ENCODE data around the gene TBX21. TPM values are rescaled to one million over a fixed set of nuclear protein-coding genes. Genes with fewer than 3 reads are reported as not detected.

TBX21 gene, protein sequence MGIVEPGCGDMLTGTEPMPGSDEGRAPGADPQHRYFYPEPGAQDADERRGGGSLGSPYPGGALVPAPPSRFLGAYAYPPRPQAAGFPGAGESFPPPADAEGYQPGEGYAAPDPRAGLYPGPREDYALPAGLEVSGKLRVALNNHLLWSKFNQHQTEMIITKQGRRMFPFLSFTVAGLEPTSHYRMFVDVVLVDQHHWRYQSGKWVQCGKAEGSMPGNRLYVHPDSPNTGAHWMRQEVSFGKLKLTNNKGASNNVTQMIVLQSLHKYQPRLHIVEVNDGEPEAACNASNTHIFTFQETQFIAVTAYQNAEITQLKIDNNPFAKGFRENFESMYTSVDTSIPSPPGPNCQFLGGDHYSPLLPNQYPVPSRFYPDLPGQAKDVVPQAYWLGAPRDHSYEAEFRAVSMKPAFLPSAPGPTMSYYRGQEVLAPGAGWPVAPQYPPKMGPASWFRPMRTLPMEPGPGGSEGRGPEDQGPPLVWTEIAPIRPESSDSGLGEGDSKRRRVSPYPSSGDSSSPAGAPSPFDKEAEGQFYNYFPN
- total RNA-seq (2012; rRNA removed), result not detected in 2 replicates
- polyA plus RNA-seq (2012; rRNA removed), result not detected in 2 replicates
- polyA plus RNA-seq (2012; cell fraction: cytosol; rRNA removed), result not detected in 2 replicates
- not detected in 2 replicates for polyA plus RNA-seq (2012; cell fraction: nucleus; rRNA removed; ENCODE audit: low replicate concordance)
- not detected for Bru-seq, nascent RNA
- BruChase-seq, experiment 1, labeled RNA remaining after a 6-hour chase, result not detected
- BruChase-seq, experiment 2, labeled RNA remaining after a 2-hour chase, result not detected
- long read RNA-seq, result 0 reads

DNA sequence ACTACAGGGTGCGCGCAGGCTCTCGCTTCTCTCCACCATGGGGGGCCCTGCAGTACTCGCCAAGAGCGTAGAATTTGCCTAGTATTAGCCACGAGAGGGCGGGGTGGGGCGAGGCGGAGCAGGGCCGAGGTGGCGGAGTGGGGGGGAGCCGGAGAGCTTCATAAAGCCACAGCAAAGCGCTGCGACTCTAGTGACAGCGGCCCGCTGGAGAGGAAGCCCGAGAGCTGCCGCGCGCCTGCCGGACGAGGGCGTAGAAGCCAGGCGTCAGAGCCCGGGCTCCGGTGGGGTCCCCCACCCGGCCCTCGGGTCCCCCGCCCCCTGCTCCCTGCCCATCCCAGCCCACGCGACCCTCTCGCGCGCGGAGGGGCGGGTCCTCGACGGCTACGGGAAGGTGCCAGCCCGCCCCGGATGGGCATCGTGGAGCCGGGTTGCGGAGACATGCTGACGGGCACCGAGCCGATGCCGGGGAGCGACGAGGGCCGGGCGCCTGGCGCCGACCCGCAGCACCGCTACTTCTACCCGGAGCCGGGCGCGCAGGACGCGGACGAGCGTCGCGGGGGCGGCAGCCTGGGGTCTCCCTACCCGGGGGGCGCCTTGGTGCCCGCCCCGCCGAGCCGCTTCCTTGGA, at the start of gene TBX21:
TBX21 (plus strand) TSS at position 190 of the 627 bp plus-strand sequence; CDS start at position 409, 219 bp downstream.
- no peak within 1 kb of the TSS for H2BK120ac ChIP-seq (ENCODE audit: low read depth, low read length)
- H3K14ac ChIP-seq (replicated peaks; ENCODE audit: low read depth, low read length), result no peak within 1 kb of the TSS
- peaks cover 12% of the 10 kb centered on the region for H4K20me1 ChIP-seq (ENCODE audit: insufficient read depth, low read length)
- no peak within 1 kb of the TSS for H4K8ac ChIP-seq (ENCODE audit: low read depth in 2 of 2, low read length in 2 of 2)
- no peak within 1 kb of the TSS for H2AK5ac ChIP-seq (ENCODE audit: low read depth, low read length)
- H3K27ac ChIP-seq (ENCODE audit: insufficient read depth, low read length), result no peak within 1 kb of the TSS
- H2AK9ac ChIP-seq (replicated peaks; ENCODE audit: low read depth, low read length, poor library complexity), result no peak within 1 kb of the TSS
- H4K5ac ChIP-seq (ENCODE audit: low read depth, low read length), result no peak within 1 kb of the TSS
- in situ Hi-C loops (cut with MboI; ENCODE audit: low sequenced_read_pairs) (no loop called here), intact Hi-C loops (cut with micrococcal nuclease) (no loop called here), dilution Hi-C loops (cut with HindIII; ENCODE audit: low sequenced_read_pairs, unreplicated experiment) (no loop called here)
- H3K9ac ChIP-seq (ENCODE audit: low read depth, low read length), result no peak within 1 kb of the TSS
- H3K4me3 ChIP-seq (ENCODE audit: insufficient read depth, low read depth, low read length), result no peak within 1 kb of the TSS
- WGBS, 2 experiments (ENCODE audit: extremely low coverage in 2 of 2, insufficient read length in 1 of 2), result 2% methylated on average over 39 of the region's 73 CpGs; no CpG with 5 or more reads in 1 of the 2 experiments
- ChIA-PET POLR2A (ENCODE audit: unreplicated experiment) (no interaction called here), CTCF (interaction anchor here (0.9 to 1.1 kb wide), 2 partner anchors 9 to 57 kb away, joined by 4 to 5 read pairs; no protein-coding TSS in a partner anchor)
- H3K79me1 ChIP-seq (ENCODE audit: low read depth in 1 of 2, low read length in 2 of 2), result no peaks in the 10 kb centered on the region
- no peak within 1 kb of the TSS for H2BK15ac ChIP-seq (ENCODE audit: low read depth, low read length)
- no TSS peak for BruUV-seq (replicated peaks)
- H3K4me2 ChIP-seq (ENCODE audit: low read depth, low read length), result peak within 1 kb of the TSS; percentile 55; the same call in 1 of the 2 replicates
- ATAC-seq (ENCODE audit: low read depth), result peak; percentile 68
- H2AFZ ChIP-seq (replicated peaks; ENCODE audit: low read length, poor library complexity), result peak within 1 kb of the TSS; percentile 59
- H4K91ac ChIP-seq (ENCODE audit: insufficient read depth, low read depth, low read length), result no peak within 1 kb of the TSS
- no peaks in the 10 kb centered on the region for H3K4me1 ChIP-seq (ENCODE audit: control insufficient read depth, insufficient read depth, low read length)
- H2BK5ac ChIP-seq (ENCODE audit: low read depth, low read length, poor library complexity, severe bottlenecking), result no peak within 1 kb of the TSS
- TF ChIP-seq, protein P1, sequence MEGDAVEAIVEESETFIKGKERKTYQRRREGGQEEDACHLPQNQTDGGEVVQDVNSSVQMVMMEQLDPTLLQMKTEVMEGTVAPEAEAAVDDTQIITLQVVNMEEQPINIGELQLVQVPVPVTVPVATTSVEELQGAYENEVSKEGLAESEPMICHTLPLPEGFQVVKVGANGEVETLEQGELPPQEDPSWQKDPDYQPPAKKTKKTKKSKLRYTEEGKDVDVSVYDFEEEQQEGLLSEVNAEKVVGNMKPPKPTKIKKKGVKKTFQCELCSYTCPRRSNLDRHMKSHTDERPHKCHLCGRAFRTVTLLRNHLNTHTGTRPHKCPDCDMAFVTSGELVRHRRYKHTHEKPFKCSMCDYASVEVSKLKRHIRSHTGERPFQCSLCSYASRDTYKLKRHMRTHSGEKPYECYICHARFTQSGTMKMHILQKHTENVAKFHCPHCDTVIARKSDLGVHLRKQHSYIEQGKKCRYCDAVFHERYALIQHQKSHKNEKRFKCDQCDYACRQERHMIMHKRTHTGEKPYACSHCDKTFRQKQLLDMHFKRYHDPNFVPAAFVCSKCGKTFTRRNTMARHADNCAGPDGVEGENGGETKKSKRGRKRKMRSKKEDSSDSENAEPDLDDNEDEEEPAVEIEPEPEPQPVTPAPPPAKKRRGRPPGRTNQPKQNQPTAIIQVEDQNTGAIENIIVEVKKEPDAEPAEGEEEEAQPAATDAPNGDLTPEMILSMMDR (conservative IDR thresholded peaks at IDR 0.05; ENCODE audit: low read depth, low read length), result 0 out of 2 replicates have a peak, but pooled peaks have one; percentile 6
- TF ChIP-seq CEBPB (IDR thresholded peaks at IDR 0.05; ENCODE audit: low read depth, low read length), result no peak
- no peak for DNase-seq
- H3K56ac ChIP-seq (ENCODE audit: extremely low read depth, insufficient read depth, low read length), result no peak within 1 kb of the TSS
- no peaks in the 10 kb centered on the region for H3K36me3 ChIP-seq (ENCODE audit: control insufficient read depth, insufficient read depth, low read length)
- H2BK20ac ChIP-seq (ENCODE audit: low read depth, low read length), result no peak within 1 kb of the TSS
- H3K4ac ChIP-seq (ENCODE audit: low read depth, low read length), result no peak within 1 kb of the TSS
- peaks cover 2% of the 10 kb centered on the region; the same call in 1 of the 2 replicates for H3K9me3 ChIP-seq (ENCODE audit: control insufficient read depth, insufficient read depth, low read length)
- no peaks in the 10 kb centered on the region for H3K9me1 ChIP-seq (ENCODE audit: insufficient read depth, low read length)
- peaks cover 86% of the 10 kb centered on the region for H3K27me3 ChIP-seq (ENCODE audit: control insufficient read depth, insufficient read depth, low read length)
- peak within 1 kb of the TSS; percentile 82; the same call in 1 of the 2 replicates for H3K23ac ChIP-seq (ENCODE audit: low read depth, low read length)
- no peak within 1 kb of the TSS for H3K18ac ChIP-seq (ENCODE audit: low read depth, low read length)

All from IMR-90 (cell line).